Measurements from ENCODE around the gene KLF11. TPM values are rescaled to one million over a fixed set of nuclear protein-coding genes. Genes with fewer than 3 reads are reported as not detected.

The KLF11 gene
- total RNA-seq = 20.8 TPM
- long read RNA-seq, full-length matches to known transcripts = 23 of 42 reads
- long read RNA-seq, partial matches to known transcripts = 18 of 42 reads
- long read RNA-seq, other reads (novel, unspliced or antisense) = 1 of 42 reads

DNA sequence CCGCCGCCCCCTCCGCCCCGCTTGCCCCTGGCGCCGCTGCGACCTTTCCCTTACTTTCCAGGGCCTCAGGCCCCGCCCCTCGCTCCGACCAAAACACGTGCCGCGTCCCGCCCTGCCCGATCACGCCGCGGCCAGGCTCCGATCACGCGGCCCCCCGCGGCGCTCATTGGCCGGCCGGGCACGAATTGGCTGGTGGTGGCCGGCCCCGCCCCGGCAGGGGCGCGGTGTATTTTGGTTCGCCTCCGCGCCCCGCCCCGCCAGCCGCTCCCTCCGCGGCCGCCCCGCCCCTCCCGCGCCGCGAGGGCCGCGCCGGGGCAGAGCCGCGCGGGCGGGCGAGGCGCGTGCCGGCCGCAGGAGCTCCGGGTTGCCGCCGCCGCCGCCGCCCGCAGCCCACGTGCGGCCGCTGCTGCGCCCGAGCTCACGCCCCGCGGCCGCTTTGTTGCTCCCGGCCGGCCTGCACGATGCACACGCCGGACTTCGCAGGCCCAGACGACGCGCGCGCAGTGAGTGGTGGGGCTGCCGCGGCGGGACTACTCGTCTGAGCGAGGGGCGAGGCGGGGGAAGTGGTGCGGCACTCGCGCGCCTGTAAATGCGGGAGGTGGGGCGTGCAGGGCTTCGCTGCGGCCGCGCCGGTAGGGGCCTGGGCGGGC lies at the start of gene KLF11:
KLF11 (plus strand) TSS at position 295 of the 650 bp plus-strand sequence; CDS start at position 462, 167 bp downstream.
- DNase-seq = peak; percentile 95
- Histone ChIP-seq H3K27me3 (ENCODE audit: low read depth) (no peaks in the 10 kb centered on the region), H3K27ac (replicated peaks) (peak within 1 kb of the TSS; percentile 100), H3K4me1 (peaks cover 89% of the 10 kb centered on the region), H3K9me3 (replicated peaks) (no peaks in the 10 kb centered on the region), H3K4me3 (peak within 1 kb of the TSS; percentile 70), H3K36me3 (peaks cover 23% of the 10 kb centered on the region)
- TF ChIP-seq, protein P1, sequence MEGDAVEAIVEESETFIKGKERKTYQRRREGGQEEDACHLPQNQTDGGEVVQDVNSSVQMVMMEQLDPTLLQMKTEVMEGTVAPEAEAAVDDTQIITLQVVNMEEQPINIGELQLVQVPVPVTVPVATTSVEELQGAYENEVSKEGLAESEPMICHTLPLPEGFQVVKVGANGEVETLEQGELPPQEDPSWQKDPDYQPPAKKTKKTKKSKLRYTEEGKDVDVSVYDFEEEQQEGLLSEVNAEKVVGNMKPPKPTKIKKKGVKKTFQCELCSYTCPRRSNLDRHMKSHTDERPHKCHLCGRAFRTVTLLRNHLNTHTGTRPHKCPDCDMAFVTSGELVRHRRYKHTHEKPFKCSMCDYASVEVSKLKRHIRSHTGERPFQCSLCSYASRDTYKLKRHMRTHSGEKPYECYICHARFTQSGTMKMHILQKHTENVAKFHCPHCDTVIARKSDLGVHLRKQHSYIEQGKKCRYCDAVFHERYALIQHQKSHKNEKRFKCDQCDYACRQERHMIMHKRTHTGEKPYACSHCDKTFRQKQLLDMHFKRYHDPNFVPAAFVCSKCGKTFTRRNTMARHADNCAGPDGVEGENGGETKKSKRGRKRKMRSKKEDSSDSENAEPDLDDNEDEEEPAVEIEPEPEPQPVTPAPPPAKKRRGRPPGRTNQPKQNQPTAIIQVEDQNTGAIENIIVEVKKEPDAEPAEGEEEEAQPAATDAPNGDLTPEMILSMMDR (IDR thresholded peaks at IDR 0.05; ENCODE audit: borderline replicate concordance) = no peak
- intact Hi-C loops (cut with micrococcal nuclease) = no loop called here

DNA sequence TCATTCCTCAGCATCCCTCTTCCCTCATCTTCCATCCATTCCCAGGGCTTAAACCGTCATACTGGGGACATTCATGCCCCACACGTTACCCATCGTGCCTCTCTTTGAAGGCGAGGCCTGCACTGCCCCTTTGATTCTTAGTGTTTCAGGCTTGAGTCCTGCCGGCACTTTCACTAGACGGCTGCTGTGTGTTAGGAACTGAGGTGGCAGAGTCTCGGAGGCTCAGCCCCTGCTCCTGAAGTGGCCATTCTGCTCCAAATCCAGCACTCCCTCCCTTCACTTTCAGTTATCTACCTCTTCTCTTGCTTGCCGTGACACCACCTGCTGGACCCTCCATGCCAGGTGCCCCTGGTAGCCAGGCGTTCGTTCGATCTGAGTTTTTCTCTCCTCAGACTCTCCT lies 48.9 kb upstream of the KLF11 start:
- DNase-seq = no peak
- Histone ChIP-seq H3K36me3 (no peaks in the 10 kb centered on the region), H3K27ac (replicated peaks) (no peak overlapping the region), H3K27me3 (ENCODE audit: low read depth) (no peaks in the 10 kb centered on the region), H3K4me3 (no peak overlapping the region), H3K4me1 (peaks cover 68% of the 10 kb centered on the region), H3K9me3 (replicated peaks) (no peaks in the 10 kb centered on the region)
- intact Hi-C loops (cut with micrococcal nuclease) = no loop called here
- TF ChIP-seq, protein P1 (IDR thresholded peaks at IDR 0.05; ENCODE audit: borderline replicate concordance) = no peak

DNA sequence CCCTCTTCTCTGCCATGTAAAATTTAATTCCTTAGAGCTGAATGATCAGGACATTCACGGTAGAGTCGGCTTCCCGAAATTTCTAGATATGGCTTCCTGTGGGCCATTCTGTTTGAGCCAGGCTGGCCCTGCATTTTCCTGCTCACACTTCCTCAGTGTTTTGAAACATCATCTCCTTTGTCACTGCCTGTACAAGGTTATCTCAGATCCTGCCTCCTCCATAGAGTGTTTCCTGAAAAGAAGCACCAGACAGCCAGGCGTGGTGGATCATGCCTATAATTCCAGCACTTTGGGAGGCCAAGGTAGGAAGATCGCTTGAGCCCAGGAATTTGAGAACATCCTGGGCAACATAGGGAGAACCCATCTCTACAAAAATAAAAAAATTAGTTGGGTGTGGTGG lies 48.3 kb upstream of the KLF11 start:
- H3K36me3 ChIP-seq = no peaks in the 10 kb centered on the region
- DNase-seq = no peak
- intact Hi-C loops (cut with micrococcal nuclease) = no loop called here
- H3K9me3 ChIP-seq (replicated peaks) = no peaks in the 10 kb centered on the region
- H3K4me1 ChIP-seq = peaks cover 68% of the 10 kb centered on the region
- TF ChIP-seq, protein P1 (IDR thresholded peaks at IDR 0.05; ENCODE audit: borderline replicate concordance) = no peak
- no peak overlapping the region for H3K4me3 ChIP-seq
- no peaks in the 10 kb centered on the region for H3K27me3 ChIP-seq (ENCODE audit: low read depth)
- no peak overlapping the region for H3K27ac ChIP-seq (replicated peaks)

DNA sequence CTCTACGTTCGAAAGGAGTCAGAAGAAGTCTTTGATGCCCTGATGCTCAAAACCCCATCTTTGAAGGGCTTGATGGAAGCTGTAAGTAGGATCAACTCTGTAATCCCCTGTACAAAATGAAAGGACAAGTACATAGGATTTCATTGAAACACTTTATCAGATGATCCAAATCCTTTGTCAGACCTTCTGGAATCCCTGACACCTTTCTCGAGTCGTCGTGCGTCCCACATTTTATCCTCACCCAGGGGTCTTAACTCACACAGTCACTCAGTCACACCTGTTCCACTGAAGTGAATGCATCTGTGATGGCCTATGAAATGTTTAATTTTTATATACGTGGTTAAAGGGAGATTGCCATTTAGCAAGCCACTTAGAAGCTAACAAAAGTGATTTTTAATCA lies 47.0 kb upstream of the KLF11 start:
- no peak overlapping the region for H3K4me3 ChIP-seq
- no peak for DNase-seq
- intact Hi-C loops (cut with micrococcal nuclease) = no loop called here
- no peaks in the 10 kb centered on the region for H3K36me3 ChIP-seq
- H3K27me3 ChIP-seq (ENCODE audit: low read depth) = no peaks in the 10 kb centered on the region
- H3K9me3 ChIP-seq (replicated peaks) = no peaks in the 10 kb centered on the region
- H3K4me1 ChIP-seq = peaks cover 58% of the 10 kb centered on the region
- peak overlapping the region; percentile 31 for H3K27ac ChIP-seq (replicated peaks)
- TF ChIP-seq, protein P1 (IDR thresholded peaks at IDR 0.05; ENCODE audit: borderline replicate concordance) = no peak

DNA sequence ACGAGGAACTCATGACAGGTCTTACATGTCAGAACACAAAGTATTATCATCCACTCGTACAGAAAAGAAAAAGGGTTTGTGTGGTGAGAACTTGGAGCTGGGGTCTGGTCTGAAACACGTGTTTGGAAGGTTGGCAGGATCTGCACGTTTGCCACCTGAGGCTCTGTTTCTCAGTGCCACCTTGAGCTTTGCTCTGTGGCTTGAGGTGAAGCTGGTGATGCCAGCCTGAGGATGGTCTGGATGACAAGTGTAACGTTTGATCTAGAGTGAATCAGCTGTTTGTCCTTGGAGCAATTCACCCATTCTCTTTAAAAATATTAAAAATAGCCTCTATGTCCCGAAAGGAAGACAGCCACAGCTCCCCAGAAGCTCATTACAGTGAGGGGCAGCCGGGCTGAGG lies 45.4 kb upstream of the KLF11 start:
- H3K4me3 ChIP-seq = no peak overlapping the region
- no peaks in the 10 kb centered on the region for H3K9me3 ChIP-seq (replicated peaks)
- H3K4me1 ChIP-seq = peaks cover 42% of the 10 kb centered on the region
- TF ChIP-seq, protein P1 (IDR thresholded peaks at IDR 0.05; ENCODE audit: borderline replicate concordance) = no peak
- no peak overlapping the region for H3K27ac ChIP-seq (replicated peaks)
- no peaks in the 10 kb centered on the region for H3K27me3 ChIP-seq (ENCODE audit: low read depth)
- H3K36me3 ChIP-seq = no peaks in the 10 kb centered on the region
- intact Hi-C loops (cut with micrococcal nuclease) = no loop called here
- no peak for DNase-seq

Measured in left ventricle myocardium inferior (tissue), 1 donor.